GM12872 (cell line): ENCODE measurements around the gene OBSCN.

Experiments
- CTCF ChIP-seq: IDR thresholded peaks from 3 replicates; pipeline ENCODE4 v1.5.1; 2011; ENCODE audit warnings: low read depth, mild to moderate bottlenecking, low read length, moderate library complexity; ENCODE audit not compliant: insufficient read depth

The OBSCN gene

GRCh38 chr1:228373004-228373680 lies 165.3 kb downstream of the OBSCN start:
- no peak for TF ChIP-seq CTCF

- no peak for TF ChIP-seq CTCF
Measured at GRCh38 chr1:228373681-228374571, 166.1 kb downstream of the OBSCN start.

- TF ChIP-seq CTCF, result no peak
Measured at GRCh38 chr1:228374711-228375577, 167.1 kb downstream of the OBSCN start.

- no peak for TF ChIP-seq CTCF
Measured at GRCh38 chr1:228375578-228376261, 167.9 kb downstream of the OBSCN start.

- no peak for TF ChIP-seq CTCF
Measured at GRCh38 chr1:228376262-228376628, 168.4 kb downstream of the OBSCN start.

- no peak for TF ChIP-seq CTCF
Measured at GRCh38 chr1:228376651-228377631, 169.1 kb downstream of the OBSCN start.
